NCI-H146 treated with DMSO at 0.1 percent for 48 hours (cell line): ENCODE measurements around the gene SMARCD3.

Experiments
- DNase-seq: peaks from one replicate; lab custom pipeline; 2025; ENCODE audit not compliant: unreplicated experiment; lab: John Stamatoyannopoulos, UW

SMARCD3 gene

GRCh38 chr7:151272877-151273276 is 24.4 kb upstream of the SMARCD3 start:
- DNase-seq = no peak

- DNase-seq = no peak
Observed at GRCh38 chr7:151272405-151272804, 23.9 kb upstream of the SMARCD3 start.

GRCh38 chr7:151271699-151272355 is 23.3 kb upstream of the SMARCD3 start:
- DNase-seq = no peak

GRCh38 chr7:151269511-151269910 is 21.0 kb upstream of the SMARCD3 start:
- DNase-seq = no peak

- no peak for DNase-seq
Observed at GRCh38 chr7:151265351-151265931, 16.9 kb upstream of the SMARCD3 start.

- no peak for DNase-seq
Observed at GRCh38 chr7:151264615-151265014, 16.1 kb upstream of the SMARCD3 start.

GRCh38 chr7:151261529-151261928 is 13.0 kb upstream of the SMARCD3 start:
- DNase-seq = no peak

- no peak for DNase-seq
Observed at GRCh38 chr7:151260883-151261282, 12.4 kb upstream of the SMARCD3 start.

- no peak for DNase-seq
Observed at GRCh38 chr7:151260471-151260870, 12.0 kb upstream of the SMARCD3 start.

DNA sequence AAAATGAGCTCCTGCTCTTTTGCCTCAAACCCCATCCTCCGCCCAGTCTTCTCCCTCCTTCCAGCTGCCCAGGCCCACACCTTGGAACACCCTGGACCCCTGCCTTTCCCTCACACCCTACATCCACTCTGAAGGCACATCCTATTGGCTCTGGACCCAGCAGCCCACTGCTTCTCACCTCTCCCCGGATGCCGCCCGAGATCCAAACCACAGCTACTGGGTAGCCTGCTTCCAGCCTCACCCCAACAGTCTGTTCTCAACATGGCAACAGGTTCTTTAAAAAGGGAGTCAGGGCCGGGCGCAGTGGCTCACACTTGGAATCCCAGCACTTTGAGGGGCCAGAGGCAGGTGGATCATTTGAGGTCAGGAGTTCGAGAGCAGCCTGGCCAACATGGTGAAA is 9.5 kb upstream of the SMARCD3 start:
- DNase-seq = no peak

DNA sequence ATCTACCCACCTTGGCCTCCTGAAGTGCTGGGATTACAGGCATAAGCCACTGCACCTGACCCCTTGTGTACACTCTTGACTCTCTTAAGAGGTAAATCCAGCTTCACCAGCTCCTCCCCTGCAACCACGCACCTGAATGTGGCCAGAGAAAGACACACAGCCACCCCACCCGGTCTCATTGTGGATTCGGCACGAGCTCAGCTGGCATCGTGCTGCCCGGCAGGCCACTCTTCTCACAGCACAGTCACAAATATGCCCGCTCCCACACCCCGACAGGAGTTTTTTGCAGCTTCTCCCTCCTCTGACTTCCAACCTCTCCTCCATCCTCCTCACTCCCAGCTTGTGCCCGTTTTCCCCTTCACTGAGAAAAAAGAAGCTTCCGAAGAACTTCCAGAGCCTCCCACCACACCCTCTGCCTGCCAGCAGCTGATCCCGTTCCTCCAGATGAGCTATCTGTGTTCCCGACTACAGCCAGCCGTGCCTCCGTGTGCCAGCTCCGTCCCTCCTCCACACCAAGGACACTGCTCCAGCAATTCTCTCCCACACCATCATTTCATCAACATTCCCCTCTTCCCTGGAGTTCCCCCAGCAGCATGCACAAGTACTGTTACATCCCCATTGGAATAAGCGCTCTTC is 8.0 kb upstream of the SMARCD3 start:
- no peak for DNase-seq

- no peak for DNase-seq
Observed at GRCh38 chr7:151255390-151255789, 6.9 kb upstream of the SMARCD3 start.

DNA sequence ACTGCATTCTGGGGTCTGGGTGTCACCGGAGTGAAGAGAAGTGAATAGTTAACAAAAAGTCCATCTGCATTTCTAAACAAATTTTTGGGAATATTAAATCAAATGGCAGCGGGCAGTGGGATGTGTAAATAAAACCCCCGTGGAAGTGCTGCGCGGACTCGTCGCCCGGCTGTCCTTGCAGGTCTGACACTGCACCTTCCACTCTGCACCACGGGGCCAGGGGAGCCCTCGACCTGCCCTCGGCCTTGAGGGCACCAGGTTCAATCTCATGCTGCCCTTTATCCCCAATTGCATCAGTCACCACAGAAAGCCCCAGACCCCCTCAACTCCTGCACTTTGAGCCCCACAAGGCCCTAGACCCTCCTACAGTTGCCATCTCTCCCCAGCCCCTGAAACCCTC is 6.4 kb upstream of the SMARCD3 start:
- no peak for DNase-seq

DNA sequence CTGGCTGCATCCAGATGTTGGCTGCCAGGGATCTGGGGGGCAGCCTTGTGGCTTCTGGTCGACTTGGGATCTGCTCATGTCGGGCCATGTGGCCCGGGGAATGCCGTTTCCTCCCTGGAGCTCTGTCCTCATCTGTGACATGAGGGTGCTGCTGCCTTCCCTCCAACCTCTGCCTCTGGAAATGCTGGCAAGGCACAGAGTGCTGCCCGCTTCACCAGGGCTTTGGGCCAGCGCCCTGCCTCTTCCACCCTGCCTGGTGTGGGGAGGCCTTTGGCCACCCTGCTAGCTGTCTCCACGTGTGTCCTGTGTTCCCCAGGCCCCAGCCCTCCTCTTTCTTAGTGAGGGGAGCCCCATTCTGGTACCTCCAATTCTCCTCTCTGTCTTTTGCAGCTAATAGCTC is 5.8 kb upstream of the SMARCD3 start:
- DNase-seq = no peak

- DNase-seq = no peak
Observed at GRCh38 chr7:151252961-151253711, 4.6 kb upstream of the SMARCD3 start.

DNA sequence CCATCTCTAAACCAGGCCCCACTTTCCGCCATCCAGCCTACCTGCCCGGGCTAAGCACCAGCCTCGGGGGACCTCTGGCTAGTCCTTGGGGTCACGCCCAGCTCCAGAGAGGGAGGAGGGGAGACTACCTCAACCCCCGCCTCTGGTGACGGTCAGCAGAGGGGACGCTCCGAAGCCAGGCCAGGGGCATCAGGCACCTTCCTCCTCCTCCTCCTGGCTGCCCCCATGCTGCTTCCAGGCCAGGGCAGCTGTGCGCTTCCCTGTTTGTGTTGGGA is 4.0 kb upstream of the SMARCD3 start:
- no peak for DNase-seq

DNA sequence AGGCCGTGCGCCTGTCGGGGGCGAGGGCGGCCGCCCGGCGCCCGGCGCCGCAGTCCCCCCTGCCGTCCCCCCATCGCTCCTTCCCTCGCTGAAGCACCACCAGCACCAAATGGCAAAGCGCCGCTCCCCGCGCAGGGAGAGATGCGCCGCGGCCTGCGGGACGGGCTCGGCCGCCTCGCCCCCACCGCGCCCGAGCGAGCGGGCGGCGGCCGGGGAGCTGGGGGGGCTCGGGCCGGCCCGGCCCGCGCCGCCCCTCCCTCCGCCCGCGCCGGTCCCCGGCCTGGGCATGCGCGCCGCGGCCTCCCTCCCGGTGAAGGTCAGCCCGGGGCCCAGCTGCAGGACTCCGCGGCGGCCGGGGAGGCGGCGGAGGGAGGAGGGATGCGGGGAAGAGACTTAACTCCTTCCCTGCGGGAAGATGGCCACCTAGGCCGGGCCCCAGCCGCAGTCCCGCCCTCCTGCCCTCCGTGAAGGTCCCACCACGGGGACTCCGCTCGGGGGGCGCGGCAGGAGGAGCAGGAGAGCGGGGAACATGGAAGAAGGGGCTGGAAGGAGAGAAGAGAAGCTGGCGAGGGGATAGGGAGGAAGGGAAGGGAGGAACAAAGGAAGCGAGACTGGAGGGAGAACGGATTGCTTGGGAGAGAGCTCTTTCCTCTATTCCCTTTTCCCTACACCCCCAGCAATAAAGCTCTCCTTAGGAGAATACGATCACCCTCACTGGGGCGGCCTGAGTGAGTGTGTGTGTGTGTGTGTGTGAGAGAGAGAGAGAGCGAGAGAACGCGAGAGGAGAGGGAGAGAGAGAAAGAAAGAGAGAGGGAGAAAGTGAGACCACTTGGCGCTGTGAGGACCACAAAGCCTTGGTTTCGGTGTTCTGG is 3.4 kb upstream of the SMARCD3 start:
- DNase-seq = no peak

DNA sequence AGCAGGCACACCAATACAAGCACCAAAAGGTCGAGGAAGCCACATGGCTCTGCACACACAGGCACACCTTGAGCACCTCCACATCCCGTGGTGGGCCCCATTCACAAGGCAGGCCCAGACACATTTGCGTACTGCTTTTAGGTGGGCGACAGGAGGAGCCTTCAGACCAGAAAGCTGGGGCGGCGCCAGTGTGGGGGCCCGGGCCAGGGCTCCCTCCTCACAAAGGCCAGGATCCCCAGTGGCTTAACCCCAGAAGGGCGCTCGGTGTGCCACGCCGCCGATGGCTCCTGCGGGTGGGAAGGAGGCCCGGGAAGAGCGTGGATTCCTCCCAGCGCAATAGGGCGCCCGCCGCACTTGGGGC is 2.8 kb upstream of the SMARCD3 start:
- no peak for DNase-seq

GRCh38 chr7:151250181-151251132 is 2.0 kb upstream of the SMARCD3 start:
- DNase-seq = no peak

- DNase-seq = no peak
Observed at GRCh38 chr7:151249732-151250072, 1.2 kb upstream of the SMARCD3 start.
